Measurements from ENCODE around the gene JAKMIP3. TPM values are rescaled to one million over a fixed set of nuclear protein-coding genes. Genes with fewer than 3 reads are reported as not detected.

JAKMIP3 gene
- total RNA-seq, 1 donor from 2014 or later = 0.12 TPM

DNA sequence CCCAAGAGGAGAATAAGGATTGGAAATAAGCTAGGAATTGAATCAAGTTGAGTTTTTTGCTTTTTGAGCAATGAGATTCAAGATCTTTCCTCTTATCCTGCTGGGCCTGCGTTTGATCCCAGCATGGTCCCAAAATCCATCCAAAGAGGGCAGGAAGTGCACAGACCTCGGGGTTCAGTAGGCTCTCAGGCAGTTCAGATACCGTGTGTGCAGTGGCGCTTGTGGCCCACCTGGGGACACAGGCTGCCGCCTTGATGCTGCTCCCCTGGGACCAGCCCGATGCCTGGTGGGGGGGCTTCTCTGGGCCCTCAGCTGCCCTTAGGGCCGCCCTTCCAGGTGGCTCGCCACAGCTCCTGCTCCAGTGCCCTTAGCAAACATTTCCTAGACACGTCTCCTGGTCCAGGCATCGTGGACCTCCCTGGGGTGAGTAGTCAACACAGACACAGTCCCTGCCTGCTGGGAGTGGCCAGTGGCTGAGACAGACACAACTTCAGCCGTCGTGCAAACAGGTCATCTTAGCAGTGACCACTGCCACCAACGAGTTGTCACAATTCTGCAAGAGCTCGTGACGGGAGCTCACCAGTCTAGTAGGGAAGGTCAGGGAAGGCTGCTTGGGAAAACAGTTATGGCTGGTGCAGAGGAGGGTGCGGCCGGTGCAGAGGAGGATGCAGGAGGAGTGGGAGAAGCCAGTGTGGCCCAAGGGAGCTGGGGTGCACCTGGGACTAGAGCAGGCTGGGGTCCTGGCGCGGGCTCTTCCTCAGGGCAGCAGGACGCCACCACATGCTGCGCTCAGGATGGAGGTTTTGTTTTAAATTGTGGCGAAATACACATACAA lies 21.7 kb upstream of the JAKMIP3 start:
- no peak for DNase-seq (ENCODE audit: extremely low read depth, low read depth, low spot score)

DNA sequence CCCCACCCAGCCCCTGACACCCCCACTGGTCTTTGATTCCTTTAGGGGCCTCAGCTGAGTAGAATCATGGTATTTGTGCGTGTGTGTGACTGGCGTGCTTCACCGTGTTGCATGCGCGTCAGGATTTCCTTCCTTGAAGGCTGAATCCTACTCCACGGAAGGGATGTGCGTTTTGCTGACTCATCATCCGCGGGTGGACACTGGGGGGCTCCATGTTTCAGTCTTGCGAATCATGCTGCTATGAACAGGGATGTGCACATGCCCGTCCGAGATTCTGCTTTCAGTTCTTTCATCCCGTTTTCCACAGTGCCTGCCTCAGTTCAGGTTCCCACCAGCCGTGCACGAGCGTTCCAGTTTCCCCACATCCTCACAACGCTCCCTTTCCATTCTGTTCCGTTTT lies 20.9 kb upstream of the JAKMIP3 start:
- DNase-seq (ENCODE audit: extremely low read depth, low read depth, low spot score) = no peak

DNA sequence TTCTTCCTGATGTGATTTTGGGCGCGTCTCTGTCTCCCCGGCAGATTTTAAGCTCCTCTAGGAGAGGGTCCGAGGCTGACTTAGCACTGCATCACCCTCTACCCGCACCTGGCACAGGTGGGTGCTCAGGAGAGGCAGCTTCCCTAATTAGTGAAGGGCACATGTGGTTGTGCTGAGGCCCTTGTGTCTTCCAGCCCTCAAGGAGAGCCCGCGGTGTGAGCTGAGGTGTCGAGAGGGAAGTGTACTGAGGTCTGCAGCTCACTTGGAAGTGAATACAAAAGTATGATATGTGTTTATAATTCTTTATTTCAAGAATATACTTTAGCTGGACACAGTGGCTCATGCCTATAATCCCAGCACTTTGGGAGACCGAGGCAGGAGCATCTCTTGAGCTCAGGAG lies 20.4 kb upstream of the JAKMIP3 start:
- DNase-seq (ENCODE audit: extremely low read depth, low read depth, low spot score) = no peak

DNA sequence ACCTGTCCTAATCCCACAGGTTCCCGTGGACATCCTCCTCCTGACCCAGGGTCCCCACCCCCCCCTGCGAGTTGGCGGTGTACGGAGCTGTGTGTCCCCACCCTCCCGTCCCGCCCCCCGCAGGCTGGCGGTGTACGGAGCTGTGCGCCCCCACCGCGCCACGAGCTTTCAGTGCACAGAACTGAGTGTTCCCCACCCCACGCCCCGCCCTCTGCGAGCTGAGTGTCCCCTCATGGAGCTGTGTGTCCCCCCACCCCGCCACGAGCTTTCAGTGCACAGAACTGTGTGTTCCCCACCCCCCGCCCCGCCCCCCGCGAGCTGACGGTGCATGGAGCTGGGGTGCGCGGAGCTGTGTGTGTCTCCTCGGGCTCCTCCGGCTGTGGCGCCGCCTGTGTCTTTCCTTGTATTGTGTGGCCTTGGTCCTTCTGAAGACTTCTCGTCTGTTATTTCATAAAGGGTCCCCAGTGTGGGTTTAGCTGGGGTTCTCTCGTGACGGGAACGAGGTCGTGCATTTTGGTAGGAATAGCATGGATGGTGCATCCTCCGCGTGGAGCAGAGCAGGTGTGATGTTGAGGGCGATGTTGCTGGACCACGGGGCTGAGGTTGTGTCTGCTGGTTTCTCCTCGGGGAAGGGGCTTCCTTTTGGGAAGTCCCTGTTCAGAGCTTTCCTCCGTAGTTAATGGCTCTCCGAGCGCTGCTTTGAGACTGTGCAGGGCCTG lies 18.0 kb upstream of the JAKMIP3 start:
- DNase-seq (ENCODE audit: extremely low read depth, low read depth, low spot score) = no peak

DNA sequence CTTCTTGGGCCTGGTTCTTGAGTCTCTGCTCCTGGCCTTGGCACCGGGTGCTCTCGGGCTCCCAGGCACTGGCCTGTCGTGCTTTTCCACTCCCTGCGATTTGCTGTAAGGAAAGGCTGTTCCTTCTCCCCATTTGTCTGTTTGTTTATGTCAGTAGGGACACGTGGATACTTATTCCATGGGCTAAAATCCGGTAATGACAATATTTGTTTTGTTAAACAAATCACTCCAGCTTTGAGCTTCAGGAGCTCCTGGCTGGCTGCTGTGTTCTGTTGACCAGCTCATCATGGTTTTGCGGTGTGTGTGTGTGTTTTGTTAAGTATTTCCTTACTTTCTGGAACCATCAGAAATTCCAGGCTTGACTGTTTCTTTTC lies 17.5 kb upstream of the JAKMIP3 start:
- no peak for DNase-seq (ENCODE audit: extremely low read depth, low read depth, low spot score)

DNA sequence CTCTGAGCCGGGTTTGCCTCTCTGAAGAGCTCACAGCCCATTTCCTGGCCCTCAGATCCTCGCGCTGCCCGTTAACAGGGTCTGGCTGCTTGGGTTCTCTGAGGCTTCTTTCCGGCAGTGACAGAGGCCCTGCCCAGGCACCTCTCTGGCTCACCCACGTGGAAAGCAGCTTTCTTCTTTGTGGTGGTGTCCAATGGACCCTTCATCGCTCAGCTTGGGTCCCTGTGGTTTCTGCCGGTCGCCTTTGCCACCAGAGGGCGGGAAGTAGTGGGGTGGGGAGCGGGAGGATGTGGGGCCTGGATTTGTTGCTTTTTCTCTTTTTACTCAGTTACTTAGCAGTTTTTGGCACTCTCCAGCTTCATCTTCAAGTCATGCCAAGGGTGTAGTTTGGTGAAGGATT lies 15.6 kb upstream of the JAKMIP3 start:
- no peak for DNase-seq (ENCODE audit: extremely low read depth, low read depth, low spot score)

DNA sequence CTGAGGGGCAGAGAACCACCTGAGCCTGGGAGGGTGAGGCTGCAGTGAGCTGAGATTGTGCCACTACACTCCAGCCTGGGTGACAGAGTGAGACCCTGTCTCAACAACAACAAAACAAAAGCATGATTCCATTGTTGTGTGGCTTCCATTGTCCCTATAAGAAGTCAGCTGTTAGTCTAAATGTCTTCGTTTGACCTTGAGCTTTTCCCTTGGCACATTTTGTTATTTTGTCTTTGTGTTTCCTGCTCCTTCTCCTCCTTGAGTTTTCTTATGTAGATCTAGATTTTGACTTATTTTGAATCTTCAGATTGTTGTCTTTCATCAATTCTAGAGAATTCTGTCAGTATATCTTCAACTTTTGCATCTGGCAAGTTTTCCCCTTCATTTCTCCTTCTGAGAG lies 13.6 kb upstream of the JAKMIP3 start:
- DNase-seq (ENCODE audit: extremely low read depth, low read depth, low spot score) = no peak

DNA sequence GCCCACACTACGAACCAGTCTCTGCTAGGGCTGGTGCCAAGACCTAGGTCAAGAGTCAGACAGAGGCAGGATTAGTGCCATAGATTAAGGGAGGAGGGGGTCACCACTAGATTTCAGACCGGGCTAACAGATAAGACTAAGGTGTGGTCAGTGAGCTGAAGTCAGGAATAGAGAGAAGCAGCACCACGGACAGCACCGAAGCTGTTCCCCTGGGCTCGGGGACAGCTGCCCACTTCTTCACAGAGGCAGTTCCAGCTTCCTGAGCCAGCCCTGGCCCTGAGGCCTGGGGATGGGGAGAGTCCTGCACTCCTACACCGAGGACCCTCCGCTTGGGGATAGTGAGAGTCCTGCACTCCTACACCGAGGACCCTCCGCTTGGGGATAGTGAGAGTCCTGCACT lies 11.2 kb upstream of the JAKMIP3 start:
- no peak for DNase-seq (ENCODE audit: extremely low read depth, low read depth, low spot score)

DNA sequence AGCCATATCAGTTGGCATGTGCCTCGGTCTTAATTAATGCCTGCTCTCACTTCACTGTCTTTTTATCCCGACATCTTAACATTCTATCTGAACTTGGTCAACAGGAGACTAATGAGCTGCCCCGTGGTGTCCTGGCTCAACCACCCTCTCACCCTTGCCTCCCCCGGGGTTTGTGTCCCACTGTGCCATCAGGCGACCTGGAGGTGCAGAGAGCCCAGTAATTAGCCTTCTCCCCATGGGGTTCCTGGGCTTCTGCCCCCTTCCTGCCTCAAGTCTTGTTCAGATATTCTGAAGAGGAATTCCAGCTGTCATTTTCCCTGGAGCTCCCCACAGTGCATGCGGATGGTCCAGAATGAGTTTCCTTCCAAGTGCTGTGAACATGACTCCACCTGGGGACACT lies 10.1 kb upstream of the JAKMIP3 start:
- DNase-seq (ENCODE audit: extremely low read depth, low read depth, low spot score) = no peak

DNA sequence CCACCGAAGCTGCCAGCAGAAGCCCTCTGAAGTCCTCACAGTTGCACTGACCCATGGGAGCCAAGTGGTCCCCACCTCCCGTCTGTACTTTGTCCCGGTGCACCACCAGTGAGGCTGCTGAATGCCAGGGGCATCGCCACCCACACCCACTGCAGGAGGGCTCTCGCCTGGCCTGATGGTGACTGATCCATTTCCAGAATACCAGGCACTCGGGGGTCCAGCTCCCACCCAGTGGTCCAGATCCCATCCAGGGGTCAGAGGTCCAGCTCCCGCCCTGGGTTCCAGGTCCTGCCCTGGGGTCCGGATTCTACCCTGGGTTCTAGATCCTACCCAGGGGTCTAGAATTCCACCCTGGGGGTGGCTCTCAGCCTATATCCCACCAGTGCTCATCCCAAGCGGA lies 9.1 kb upstream of the JAKMIP3 start:
- no peak for DNase-seq (ENCODE audit: extremely low read depth, low read depth, low spot score)

DNA sequence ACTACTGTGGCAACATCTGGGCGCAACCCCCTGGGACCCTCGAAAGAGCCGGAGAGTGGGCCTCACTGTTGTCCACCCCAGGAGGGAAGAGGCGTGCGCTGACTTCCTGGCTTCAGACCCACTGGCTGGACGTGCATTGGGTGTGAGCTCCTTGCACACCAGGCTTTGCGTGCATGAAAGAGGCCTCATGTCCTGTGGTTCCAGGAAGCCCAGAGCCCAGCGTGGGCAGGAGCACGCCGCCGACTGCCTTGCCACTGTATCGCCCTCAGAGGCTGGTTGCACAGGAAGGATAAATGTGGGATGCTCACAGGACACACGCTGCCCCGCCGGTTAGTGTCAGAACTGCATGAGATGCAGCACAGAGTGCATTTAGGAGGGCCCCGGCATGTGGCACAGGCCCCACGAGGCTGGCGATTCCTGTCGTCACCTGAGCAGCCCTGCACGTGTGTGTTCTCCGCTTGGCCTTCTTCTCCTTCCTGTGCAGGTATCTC lies 8.5 kb upstream of the JAKMIP3 start:
- no peak for DNase-seq (ENCODE audit: extremely low read depth, low read depth, low spot score)

DNA sequence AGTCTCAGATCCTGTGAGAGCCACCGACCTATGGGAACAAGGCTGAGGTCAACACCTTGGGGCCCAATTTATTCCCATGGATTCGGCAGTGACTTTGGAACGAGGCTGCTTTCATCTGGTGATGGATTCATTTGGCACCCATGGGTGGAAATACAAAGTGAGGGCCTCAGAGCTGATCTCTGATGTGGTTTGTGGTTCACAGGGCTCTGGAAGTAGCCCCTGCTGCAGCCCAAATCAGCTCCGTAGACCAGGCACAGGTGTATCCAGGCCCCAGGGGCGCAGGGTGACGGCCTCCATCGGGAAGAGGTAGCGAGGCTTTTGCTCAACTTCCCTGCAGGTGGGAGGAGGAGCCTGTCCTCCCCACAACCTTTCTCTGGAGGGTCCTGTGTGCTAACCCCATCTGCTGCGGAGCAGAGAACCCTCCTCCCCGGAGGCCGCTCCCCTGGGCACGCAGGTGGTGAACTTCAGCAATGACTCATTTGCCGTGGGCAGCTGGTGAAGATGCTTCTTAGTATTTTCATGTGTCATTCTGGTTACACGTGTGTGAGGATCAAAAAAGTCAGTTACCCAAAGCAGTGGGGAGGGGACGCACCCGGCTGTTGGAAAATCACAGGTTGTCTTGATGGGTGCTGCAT lies 7.5 kb upstream of the JAKMIP3 start:
- no peak for DNase-seq (ENCODE audit: extremely low read depth, low read depth, low spot score)

DNA sequence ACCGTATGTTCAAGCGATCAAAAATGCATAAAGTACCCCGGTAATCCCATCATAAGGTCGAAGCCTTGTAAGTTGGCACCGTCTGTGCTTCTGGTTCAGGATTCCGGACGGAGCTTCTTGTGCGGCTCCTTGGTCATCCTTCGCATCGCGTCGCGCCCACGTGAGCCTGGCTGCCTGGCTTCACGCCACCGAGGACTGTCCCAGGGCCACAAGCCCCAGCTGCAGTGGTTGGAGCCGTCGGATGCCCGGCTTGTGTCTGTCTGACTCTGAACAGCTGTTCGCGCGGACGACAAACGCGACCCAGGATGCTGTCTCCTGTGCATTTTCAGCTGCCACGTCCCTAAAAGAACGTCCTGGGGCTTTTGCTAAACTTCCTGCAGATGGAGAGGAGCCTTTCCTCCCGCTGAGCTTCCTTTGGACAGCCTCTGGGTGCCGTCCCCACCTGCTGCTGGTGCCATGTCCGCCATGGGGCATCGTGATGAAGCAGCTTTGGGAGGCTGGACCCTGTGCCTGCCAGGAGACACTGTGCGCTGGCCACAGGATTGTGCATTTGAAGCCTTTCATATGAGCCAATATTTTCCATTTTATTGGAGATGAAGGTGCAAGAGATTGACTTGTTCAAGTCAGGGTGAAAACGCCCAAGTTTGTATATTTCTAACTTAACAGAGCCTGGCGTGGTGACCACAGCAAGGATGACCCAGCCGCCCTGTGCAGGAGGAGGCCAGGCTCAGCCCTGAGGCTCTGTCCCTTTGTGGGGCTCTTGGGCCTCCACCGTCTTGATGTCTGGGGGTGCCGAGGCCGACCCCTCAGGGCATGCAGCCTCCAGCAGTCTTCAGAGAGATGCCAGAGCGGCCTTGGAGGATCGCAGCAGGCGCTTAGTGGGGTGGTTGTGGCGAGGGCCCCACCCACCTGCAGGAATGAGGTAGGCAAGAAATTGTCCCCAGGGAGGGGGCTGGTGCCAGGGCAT lies 6.7 kb upstream of the JAKMIP3 start:
- no peak for DNase-seq (ENCODE audit: extremely low read depth, low read depth, low spot score)

DNA sequence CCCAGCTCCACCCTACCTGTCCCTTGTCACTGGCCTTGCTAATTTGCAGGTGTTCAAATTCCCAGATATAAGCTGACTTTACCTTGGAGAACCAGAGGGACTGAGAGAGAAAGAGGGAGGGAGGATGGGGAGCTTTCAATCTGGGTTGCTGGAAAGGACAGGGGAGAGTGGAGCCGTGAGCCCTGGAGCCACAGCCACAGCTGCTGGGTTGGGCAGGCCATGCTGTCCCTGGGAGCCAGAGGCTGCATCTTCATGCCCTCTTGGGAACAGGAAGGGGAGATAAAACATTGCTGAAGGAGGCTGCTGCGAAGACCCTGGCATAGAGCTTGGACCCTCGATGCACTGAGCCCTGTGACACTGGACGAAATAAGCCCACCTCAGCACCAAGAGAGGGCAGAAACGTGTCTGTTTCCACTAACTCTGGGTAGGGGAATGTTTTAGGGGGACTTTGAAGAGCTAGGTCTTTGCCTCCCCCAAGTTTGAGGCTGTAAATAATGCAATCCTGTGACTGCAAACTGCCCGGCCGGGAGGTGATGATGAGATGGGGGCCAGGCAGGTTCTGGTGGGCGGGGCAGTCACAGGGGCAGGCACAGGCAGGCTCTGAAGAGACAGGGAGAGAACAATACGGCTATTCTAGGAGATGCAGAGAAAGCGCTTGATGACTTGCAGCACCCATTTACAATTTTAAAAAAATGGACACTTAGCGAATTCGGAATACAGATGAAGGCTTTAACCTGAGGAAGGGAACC lies 5.8 kb upstream of the JAKMIP3 start:
- no peak for DNase-seq (ENCODE audit: extremely low read depth, low read depth, low spot score)

DNA sequence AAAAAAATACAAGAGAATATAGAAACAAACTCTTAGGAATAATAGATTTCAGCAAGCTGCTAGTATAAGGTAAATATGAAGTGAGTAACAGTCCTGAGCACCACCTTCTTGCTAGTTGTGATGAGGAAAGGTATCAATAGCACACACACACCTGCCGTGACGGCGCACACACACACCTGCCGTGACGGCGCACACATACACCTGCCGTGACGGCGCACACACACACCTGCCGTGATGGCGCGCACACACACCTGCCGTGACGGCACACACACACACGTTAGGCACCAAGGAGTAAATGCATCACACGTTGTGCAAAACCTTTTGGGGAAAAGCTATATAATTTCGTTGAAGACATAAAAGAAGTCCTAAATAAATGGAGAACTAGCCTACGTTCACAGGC lies 4.7 kb upstream of the JAKMIP3 start:
- DNase-seq (ENCODE audit: extremely low read depth, low read depth, low spot score) = no peak

DNA sequence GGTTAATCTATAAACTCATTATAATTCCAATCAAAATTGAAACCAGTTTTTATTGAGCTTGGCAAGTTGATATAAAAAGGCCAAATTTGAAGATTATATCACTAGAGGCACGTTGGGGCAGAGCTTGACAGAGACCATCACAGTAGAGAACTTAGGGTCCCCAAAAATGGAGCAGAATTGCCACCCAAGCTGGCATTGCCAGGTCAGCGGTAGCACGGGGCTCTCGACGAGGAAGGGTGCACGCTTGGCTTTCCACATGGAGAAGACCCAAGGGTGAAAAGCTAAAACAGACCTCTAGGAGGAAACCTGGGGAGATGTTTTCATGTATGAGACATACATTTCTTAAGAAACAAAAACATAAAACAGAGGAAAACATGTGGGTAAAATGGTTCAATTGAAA lies 4.3 kb upstream of the JAKMIP3 start:
- no peak for DNase-seq (ENCODE audit: extremely low read depth, low read depth, low spot score)

DNA sequence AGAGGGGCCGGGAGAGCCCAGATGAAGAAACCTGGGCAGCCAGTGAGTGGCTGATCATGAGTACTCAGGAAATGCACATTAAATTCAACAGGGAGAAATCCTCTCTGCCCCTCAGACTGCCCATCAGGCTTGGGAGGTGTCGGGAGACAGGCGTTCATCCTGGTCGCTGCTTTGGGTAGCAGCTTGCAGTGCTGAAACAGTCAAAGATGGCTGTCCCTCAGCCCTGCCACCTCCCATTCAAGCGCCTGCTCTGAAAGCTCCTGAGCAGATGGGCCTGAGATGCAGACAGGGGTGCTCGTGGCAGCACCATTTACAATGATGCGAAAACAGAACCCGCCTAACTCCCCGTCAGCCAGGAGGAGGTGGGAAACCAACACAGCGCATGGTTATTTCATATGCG lies 3.6 kb upstream of the JAKMIP3 start:
- DNase-seq (ENCODE audit: extremely low read depth, low read depth, low spot score) = no peak

DNA sequence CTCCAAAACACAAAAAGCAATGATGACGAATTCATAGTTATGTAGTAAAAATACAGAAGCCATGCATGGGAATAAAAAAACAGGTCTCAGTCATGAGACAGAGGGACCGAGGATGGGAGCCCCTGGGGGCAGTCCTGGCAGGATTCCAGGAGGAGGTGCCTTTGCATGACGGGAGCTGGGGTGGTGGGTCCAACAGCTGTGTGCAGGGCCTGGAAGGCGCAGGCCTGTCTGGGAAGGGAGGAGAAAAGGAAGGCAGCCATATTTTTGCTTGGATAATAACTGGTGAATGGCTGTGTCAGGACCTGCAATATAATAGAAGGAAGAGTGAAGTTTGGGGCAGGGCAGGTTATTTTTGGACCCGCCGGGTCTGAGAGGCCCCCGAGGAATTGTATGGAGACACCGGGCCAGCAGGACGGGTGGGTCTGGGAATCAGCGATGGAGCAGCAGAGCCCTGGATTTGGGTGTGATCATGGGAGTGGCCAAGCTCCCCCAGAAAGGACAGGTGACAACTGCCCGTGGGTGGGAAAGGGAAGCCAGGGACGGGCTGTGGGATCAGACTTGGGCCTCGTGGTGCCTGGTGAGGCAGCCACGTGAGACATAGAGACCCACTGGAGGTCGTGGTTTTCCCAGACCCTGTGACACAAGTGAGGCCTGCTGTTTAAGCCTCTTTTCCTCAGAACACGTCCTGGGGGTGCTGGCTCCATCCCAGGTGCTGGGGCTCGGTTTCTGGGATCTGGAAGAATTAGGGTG lies 2.9 kb upstream of the JAKMIP3 start:
- no peak for DNase-seq (ENCODE audit: extremely low read depth, low read depth, low spot score)

DNA sequence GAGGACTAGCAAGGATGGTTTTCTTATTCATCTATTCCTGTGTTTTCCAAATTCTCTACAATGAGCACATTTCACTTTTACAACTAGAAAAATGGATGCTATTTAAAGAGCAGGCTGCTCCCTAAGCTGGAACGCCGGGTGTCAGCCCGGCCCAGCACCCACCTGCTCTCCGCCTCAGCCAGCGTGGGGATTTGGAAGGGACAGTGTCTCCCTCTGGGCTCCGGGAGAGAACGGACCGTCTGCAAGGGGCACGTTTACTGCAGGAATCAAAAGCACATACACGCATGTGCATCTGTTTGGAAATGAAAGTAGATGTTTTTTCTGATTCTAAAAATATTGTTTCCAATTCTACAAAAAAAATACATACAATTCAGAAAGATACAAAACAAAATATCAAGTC lies 2.3 kb upstream of the JAKMIP3 start:
- no peak for DNase-seq (ENCODE audit: extremely low read depth, low read depth, low spot score)
